Panc1 (cell line): ENCODE results near the gene TDRKH. TPM values are rescaled to one million over a fixed set of nuclear protein-coding genes. Genes with fewer than 3 reads are reported as not detected.

Experiments used
- ATAC-seq: fragments of 200-7000 bp; cut with Tn5 transposase; 2 replicates; pipeline ENCODE4 v1.9.1; 2020; ENCODE audit warnings: mild to moderate bottlenecking, moderate library complexity
- BruUV-seq: library from RNA; stranded (reverse); fragments of 400-500 nt; replicated peaks from 2 replicates; lab custom pipeline; 2021; lab: Mats Ljungman, UMichigan
- CTCF ChIA-PET: fragments of 300-600 bp; sonication (Branson Sonifier 250); formaldehyde crosslinking; loops from one replicate; lab custom pipeline; 2022; ENCODE audit warnings: antibody characterized with exemption; lab: Charles Lee
- POLR2A ChIA-PET: fragments of 300-600 bp; sonication (Branson Sonifier 250); formaldehyde crosslinking; loops from one replicate; lab custom pipeline; 2022; ENCODE audit warnings: antibody characterized with exemption; lab: Charles Lee
- DNase-seq: peaks from one replicate; pipeline ENCODE4 v3.0.0-alpha.2; 2010; ENCODE audit warnings: low read depth, low spot score
- H3K27ac ChIP-seq: 2 replicates; pipeline ENCODE4 v1.5.1; 2011; ENCODE audit warnings: mild to moderate bottlenecking, low read length, inconsistent platforms
- H3K27me3 ChIP-seq: fragments of 200-500 bp; sonication (Bioruptor generic); 2 replicates; pipeline ENCODE4 v1.6.0; 2014; ENCODE audit warnings: low read length, inconsistent platforms; ENCODE audit not compliant: control insufficient read depth, insufficient read depth
- H3K36me3 ChIP-seq: fragments of 200-500 bp; sonication (Bioruptor generic); 2 replicates; pipeline ENCODE4 v1.5.1; 2014; ENCODE audit warnings: inconsistent platforms, mild to moderate bottlenecking, low read length, moderate library complexity; ENCODE audit not compliant: control insufficient read depth, insufficient read depth
- H3K4me1 ChIP-seq: 2 replicates; pipeline ENCODE4 v1.5.1; 2011; ENCODE audit warnings: inconsistent platforms, mild to moderate bottlenecking, low read length, moderate library complexity; ENCODE audit not compliant: control insufficient read depth, insufficient read depth
- H3K4me3 ChIP-seq, 2 experiments: 2 replicates each; pipeline ENCODE4 v1.5.1; 2011 to 2012; ENCODE audit warnings: low read depth in 2 of 2, low read length in 2 of 2, mild to moderate bottlenecking in 2 of 2, inconsistent platforms in 1 of 2, moderate library complexity in 1 of 2
- H3K9me3 ChIP-seq: fragments of 200-500 bp; sonication (Bioruptor generic); 2 replicates; pipeline ENCODE4 v1.5.1; 2014; ENCODE audit warnings: low read depth, mild to moderate bottlenecking, inconsistent platforms, low read length, moderate library complexity; ENCODE audit not compliant: control insufficient read depth, insufficient read depth
- CTCF ChIP-seq: fragments of 450-650 bp; IDR thresholded peaks from 2 replicates; pipeline ENCODE4 v1.5.1; 2017; ENCODE audit warnings: mild to moderate bottlenecking
- POLR2AphosphoS5 ChIP-seq: IDR thresholded peaks from 2 replicates; pipeline ENCODE4 v1.6.1; 2012; ENCODE audit warnings: mild to moderate bottlenecking, low read depth, low read length, moderate library complexity
- REST ChIP-seq, 2 experiments: IDR thresholded peaks; 2 replicates each; pipeline ENCODE4 v1.6.1; 2011 to 2012; ENCODE audit warnings: low read depth in 2 of 2, control low read depth in 1 of 2, low read length in 1 of 2, mild to moderate bottlenecking in 1 of 2, moderate library complexity in 1 of 2; ENCODE audit not compliant: insufficient read depth in 1 of 2
- SIN3A ChIP-seq: IDR thresholded peaks from 2 replicates; pipeline ENCODE4 v1.6.1; 2012; ENCODE audit warnings: low read depth, mild to moderate bottlenecking, low read length, moderate library complexity, borderline replicate concordance; ENCODE audit not compliant: insufficient read depth
- TCF7L2 ChIP-seq: IDR thresholded peaks from 2 replicates; pipeline ENCODE4 v1.6.1; 2011; ENCODE audit warnings: mild to moderate bottlenecking, low read depth, low read length, inconsistent platforms
- in situ Hi-C: cut with HindIII; loops from 2 replicates; pipeline ENCODE4 v1.10.0; 2016; ENCODE audit warnings: low sequenced_read_pairs, low pct_unique_long_range_greater_than_20kb
- intact Hi-C: fragments of 100-400 bp; cut with micrococcal nuclease; formaldehyde crosslinking; loops from one replicate; pipeline ENCODE4 v1.10.0; 2022; ENCODE audit not compliant: unreplicated experiment
- total RNA-seq: library from RNA; stranded (reverse); gene quantifications from one replicate; pipeline ENCODE4 v1.2.1, GENCODE V29; 2021; ENCODE audit not compliant: unreplicated experiment

The TDRKH gene
- total RNA-seq, 1 experiment from 2014 or later, result 33.6 TPM

- in situ Hi-C loops, result no loop called here
Observed at GRCh38 chr1:151838222-151839081, 48.2 kb upstream of the TDRKH start.

GRCh38 chr1:151837884-151838221 lies 47.6 kb upstream of the TDRKH start:
- DNase-seq, result no peak
- intact Hi-C loops, result loop anchor here (2.0 to 10.0 kb wide), 4 partner anchors 75 to 393 kb away; partner anchors contain the start of gene MRPL9
- TF ChIP-seq POLR2AphosphoS5 (no peak), CTCF (no peak), REST (IDR thresholded peaks at IDR 0.05; ENCODE audit: insufficient read depth in 1 of 2, low read depth in 2 of 2, low read length in 1 of 2) (no peak), SIN3A (no peak)

More at GRCh38 chr1:151838222-151839081, 48.2 kb upstream of the TDRKH start:
- BruUV-seq, result no TSS peak
- intact Hi-C loops, result loop anchor here (10.0 kb wide), 3 partner anchors 144 to 394 kb away; no protein-coding TSS in a partner anchor
- H3K27me3 ChIP-seq, result no peaks in the 10 kb centered on the region
- no peaks in the 10 kb centered on the region for H3K9me3 ChIP-seq
- TF ChIP-seq CTCF (no peak), POLR2AphosphoS5 (no peak), TCF7L2 (no peak), SIN3A (no peak), REST (IDR thresholded peaks at IDR 0.05; ENCODE audit: insufficient read depth in 1 of 2, low read depth in 2 of 2, low read length in 1 of 2) (no peak)
- ChIA-PET POLR2A (no interaction called here), CTCF (interaction anchor here (0.6 kb wide), 1 partner anchor 170 kb away, joined by 3 read pairs; no protein-coding TSS in a partner anchor)
- peaks cover 10% of the 10 kb centered on the region for H3K4me1 ChIP-seq
- H3K36me3 ChIP-seq, result no peaks in the 10 kb centered on the region
- DNase-seq, result no peak
- no peak overlapping the region for H3K27ac ChIP-seq
- no peak overlapping the region for H3K4me3 ChIP-seq
- no peak for ATAC-seq

More at GRCh38 chr1:151837884-151838221, 47.6 kb upstream of the TDRKH start:
- ChIA-PET POLR2A (interaction anchor here (0.6 kb wide), 1 partner anchor 147 kb away, joined by 3 read pairs; no protein-coding TSS in a partner anchor), CTCF (no interaction called here)
- Histone ChIP-seq H3K9me3 (no peaks in the 10 kb centered on the region), H3K27me3 (no peaks in the 10 kb centered on the region), H3K36me3 (no peaks in the 10 kb centered on the region), H3K4me3 (no peak overlapping the region), H3K27ac (no peak overlapping the region), H3K4me1 (peaks cover 10% of the 10 kb centered on the region)
- no TSS peak for BruUV-seq
- no peak for ATAC-seq
- in situ Hi-C loops, result no loop called here
